ENCODE data around the gene KIF26B.

DNA sequence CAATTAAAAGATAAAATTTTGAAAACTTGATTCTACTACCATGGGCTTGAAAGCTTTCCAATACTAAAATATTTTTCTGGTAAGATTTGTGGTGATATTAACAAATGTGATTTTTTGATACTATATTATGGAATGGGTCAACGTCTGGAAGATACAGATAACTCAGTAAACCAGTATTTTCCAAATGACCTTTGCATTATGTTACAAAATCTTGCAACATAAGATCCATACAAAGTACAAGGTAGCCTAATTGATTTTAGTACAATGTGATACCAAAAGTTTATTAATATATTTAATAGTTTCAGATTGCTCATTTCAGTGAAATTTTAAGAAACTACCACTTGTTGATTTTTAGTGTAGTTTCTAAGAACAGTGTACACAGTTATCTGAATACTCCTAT is 236.2 kb downstream of the KIF26B start:
- TF ChIP-seq, protein P1, sequence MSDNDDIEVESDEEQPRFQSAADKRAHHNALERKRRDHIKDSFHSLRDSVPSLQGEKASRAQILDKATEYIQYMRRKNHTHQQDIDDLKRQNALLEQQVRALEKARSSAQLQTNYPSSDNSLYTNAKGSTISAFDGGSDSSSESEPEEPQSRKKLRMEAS (IDR thresholded peaks at IDR 0.05; ENCODE audit: low read depth, low read length) = no peak
- no peak for TF ChIP-seq POLR2A (IDR thresholded peaks at IDR 0.05; ENCODE audit: extremely low read depth, insufficient read length)
- TF ChIP-seq, protein P2, sequence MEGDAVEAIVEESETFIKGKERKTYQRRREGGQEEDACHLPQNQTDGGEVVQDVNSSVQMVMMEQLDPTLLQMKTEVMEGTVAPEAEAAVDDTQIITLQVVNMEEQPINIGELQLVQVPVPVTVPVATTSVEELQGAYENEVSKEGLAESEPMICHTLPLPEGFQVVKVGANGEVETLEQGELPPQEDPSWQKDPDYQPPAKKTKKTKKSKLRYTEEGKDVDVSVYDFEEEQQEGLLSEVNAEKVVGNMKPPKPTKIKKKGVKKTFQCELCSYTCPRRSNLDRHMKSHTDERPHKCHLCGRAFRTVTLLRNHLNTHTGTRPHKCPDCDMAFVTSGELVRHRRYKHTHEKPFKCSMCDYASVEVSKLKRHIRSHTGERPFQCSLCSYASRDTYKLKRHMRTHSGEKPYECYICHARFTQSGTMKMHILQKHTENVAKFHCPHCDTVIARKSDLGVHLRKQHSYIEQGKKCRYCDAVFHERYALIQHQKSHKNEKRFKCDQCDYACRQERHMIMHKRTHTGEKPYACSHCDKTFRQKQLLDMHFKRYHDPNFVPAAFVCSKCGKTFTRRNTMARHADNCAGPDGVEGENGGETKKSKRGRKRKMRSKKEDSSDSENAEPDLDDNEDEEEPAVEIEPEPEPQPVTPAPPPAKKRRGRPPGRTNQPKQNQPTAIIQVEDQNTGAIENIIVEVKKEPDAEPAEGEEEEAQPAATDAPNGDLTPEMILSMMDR (IDR thresholded peaks at IDR 0.05; ENCODE audit: low read depth, low read length) = no peak

Measured in NB4 (cell line).